ENCODE measurements around the gene DAW1.
"Not testable (repeated sequence)": the region's sequence is repeated elsewhere in the genome, so short reads cannot be mapped to it uniquely, and the experiment has no call there.

Gene DAW1, protein sequence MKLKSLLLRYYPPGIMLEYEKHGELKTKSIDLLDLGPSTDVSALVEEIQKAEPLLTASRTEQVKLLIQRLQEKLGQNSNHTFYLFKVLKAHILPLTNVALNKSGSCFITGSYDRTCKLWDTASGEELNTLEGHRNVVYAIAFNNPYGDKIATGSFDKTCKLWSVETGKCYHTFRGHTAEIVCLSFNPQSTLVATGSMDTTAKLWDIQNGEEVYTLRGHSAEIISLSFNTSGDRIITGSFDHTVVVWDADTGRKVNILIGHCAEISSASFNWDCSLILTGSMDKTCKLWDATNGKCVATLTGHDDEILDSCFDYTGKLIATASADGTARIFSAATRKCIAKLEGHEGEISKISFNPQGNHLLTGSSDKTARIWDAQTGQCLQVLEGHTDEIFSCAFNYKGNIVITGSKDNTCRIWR

DNA sequence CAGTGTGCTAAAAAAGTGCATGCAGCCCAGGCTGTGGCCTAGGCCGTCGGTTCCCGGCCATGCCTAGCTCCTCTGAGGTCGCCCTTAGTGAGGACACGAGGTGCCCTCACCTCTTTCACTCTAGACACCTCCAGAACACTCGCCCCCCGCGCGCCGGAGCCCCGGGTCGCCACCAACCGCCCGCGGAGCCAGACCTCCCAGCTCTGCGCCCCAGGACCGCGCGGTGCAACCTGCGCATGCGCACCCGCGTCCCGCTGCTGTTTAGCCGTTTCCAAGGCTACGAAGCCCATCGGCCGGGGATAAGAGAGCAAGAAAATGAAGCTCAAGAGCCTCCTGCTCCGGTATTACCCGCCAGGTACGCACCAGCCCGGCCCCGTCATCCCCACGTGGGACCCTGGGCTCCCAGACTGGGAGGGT lies at the start of gene DAW1:
TSS of gene DAW1 (plus strand) at position 257 of the 417 bp plus-strand sequence. CDS start at position 316, 59 bp downstream.
- H3K36me3 ChIP-seq (replicated peaks): no peaks in the 10 kb centered on the region
- in situ Hi-C loops (cut with MboI; ENCODE audit: low sequenced_read_pairs): loop anchor here (10.0 to 25.0 kb wide), 2 partner anchors 467 to 734 kb away; no protein-coding TSS in a partner anchor
- no peaks in the 10 kb centered on the region for H3K9me3 ChIP-seq
- no peak for DNase-seq (ENCODE audit: low spot score in 2 of 2)
- no peak within 1 kb of the TSS for H3K4me3 ChIP-seq
- peaks cover 3% of the 10 kb centered on the region; the same call in 1 of the 2 replicates for H3K4me1 ChIP-seq
- peaks cover 2% of the 10 kb centered on the region; the same call in 1 of the 2 replicates for H3K27me3 ChIP-seq (ENCODE audit: low read depth)

DNA sequence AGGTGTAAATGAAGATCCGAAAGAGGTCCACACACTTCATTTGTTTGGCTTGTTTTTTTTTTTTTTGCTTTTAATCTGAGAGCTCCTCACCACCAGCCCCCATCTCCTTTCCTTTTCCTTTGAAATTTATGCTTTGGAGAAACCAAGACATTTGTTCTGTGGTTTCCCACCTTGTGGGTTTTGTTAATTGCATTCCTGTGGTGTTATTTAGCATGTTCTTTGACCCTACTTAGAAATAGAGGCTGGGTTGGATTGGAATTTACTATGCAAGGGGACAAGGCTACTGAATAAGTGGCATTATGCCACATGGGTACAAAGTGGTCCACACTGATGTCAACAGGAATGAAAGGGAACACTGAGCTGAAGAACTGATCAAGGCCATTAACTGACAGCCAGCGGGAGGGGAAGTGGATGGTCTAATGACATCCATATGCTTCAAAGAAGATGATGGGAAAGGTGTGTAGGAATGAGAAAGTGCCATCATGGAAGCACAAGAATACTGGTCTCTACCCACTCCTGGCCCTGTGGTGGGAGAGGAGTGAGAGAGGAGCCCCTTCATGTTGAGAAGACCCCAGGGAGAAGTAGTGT lies 48.9 kb upstream of the DAW1 start:
- Histone ChIP-seq H3K9me3 (no peaks in the 10 kb centered on the region), H3K36me3 (replicated peaks) (no peaks in the 10 kb centered on the region), H3K27me3 (ENCODE audit: low read depth) (no peaks in the 10 kb centered on the region), H3K4me3 (no peak overlapping the region), H3K4me1 (no peaks in the 10 kb centered on the region)
- DNase-seq (ENCODE audit: low spot score in 2 of 2): no peak
- in situ Hi-C loops (cut with MboI; ENCODE audit: low sequenced_read_pairs): no loop called here

- no peaks in the 10 kb centered on the region for H3K4me1 ChIP-seq
- no peak overlapping the region for H3K4me3 ChIP-seq
- in situ Hi-C loops (cut with MboI; ENCODE audit: low sequenced_read_pairs): no loop called here
- H3K36me3 ChIP-seq (replicated peaks): no peaks in the 10 kb centered on the region
- H3K27me3 ChIP-seq (ENCODE audit: low read depth): no peaks in the 10 kb centered on the region
- H3K9me3 ChIP-seq: no peaks in the 10 kb centered on the region
- no peak for DNase-seq (ENCODE audit: low spot score in 2 of 2)
These were observed 47.5 kb upstream of the DAW1 start for GRCh38 chr2:227823922-227824321.

DNA sequence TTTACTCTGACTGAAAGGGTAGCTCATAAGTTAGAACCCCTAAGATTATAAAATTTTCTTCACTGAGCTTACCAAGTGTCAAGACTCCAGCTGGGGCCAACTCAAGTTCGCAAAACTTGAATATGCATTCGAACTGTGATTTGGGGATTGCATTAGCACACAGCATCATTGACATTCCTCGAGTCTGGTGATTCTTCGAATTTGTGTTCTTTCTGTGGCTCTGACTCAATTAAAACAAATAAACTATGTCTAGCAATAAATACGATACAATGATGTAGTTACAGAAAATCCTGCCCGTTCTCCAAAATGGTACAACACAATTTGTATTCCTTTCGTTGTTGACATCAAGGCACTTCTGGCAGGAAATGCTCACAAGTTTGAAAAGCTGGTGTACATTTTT lies 46.7 kb upstream of the DAW1 start:
- Histone ChIP-seq H3K27me3 (ENCODE audit: low read depth) (no peaks in the 10 kb centered on the region), H3K4me3 (no peak overlapping the region), H3K36me3 (replicated peaks) (no peaks in the 10 kb centered on the region), H3K4me1 (no peaks in the 10 kb centered on the region), H3K9me3 (no peaks in the 10 kb centered on the region)
- no peak for DNase-seq (ENCODE audit: low spot score in 2 of 2)
- in situ Hi-C loops (cut with MboI; ENCODE audit: low sequenced_read_pairs): no loop called here

DNA sequence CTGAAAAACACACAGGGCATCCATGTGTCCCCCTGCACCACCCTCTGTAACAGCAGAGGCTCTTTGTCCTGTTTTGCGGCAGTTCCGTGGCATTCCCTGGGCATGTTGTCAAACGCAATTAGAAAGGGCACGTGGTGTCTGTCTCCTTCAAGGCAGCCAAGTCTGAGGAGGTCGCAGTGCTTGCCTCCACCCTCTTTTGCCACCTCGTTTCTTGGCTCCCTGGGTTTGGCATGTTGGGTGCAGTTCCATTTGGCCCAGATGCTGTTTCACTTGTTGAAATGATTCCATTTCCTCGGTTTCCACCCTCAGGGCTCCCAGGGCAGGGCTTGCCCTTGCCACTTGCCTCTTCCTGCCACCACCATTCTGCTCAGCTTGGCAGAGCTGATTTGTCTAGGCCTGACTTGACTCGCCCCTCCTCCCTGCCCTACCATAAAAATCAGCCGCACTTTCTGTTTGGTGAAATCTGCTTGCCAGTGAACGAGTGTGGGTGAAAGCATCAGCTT lies 45.4 kb upstream of the DAW1 start:
- no peak for DNase-seq (ENCODE audit: low spot score in 2 of 2)
- H3K4me3 ChIP-seq: no peak overlapping the region
- no peaks in the 10 kb centered on the region for H3K9me3 ChIP-seq
- H3K36me3 ChIP-seq (replicated peaks): no peaks in the 10 kb centered on the region
- H3K27me3 ChIP-seq (ENCODE audit: low read depth): no peaks in the 10 kb centered on the region
- in situ Hi-C loops (cut with MboI; ENCODE audit: low sequenced_read_pairs): no loop called here
- H3K4me1 ChIP-seq: no peaks in the 10 kb centered on the region

DNA sequence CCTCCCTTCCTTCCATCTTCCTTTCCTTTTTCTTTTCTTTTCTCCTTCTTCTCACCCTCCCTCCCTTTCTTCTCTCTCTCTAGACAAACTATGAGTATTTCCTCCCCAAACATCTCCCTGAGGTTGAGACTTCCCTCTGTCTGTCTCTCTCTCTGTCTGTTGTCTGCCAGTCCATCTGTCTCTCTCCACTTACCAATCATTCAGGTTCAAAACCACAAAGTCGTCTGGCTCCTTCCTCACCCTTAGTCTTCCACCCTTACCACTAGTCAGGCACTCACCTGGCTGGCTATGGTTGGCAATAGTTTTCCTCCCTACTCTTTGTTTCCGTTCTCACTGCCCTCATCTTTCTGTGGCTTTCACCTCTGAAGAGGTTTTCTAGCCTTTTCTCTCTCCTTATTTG lies 44.9 kb upstream of the DAW1 start:
- H3K9me3 ChIP-seq: no peaks in the 10 kb centered on the region
- no peak overlapping the region for H3K4me3 ChIP-seq
- in situ Hi-C loops (cut with MboI; ENCODE audit: low sequenced_read_pairs): no loop called here
- H3K4me1 ChIP-seq: no peaks in the 10 kb centered on the region
- no peak for DNase-seq (ENCODE audit: low spot score in 2 of 2)
- H3K27me3 ChIP-seq (ENCODE audit: low read depth): no peaks in the 10 kb centered on the region
- H3K36me3 ChIP-seq (replicated peaks): no peaks in the 10 kb centered on the region

DNA sequence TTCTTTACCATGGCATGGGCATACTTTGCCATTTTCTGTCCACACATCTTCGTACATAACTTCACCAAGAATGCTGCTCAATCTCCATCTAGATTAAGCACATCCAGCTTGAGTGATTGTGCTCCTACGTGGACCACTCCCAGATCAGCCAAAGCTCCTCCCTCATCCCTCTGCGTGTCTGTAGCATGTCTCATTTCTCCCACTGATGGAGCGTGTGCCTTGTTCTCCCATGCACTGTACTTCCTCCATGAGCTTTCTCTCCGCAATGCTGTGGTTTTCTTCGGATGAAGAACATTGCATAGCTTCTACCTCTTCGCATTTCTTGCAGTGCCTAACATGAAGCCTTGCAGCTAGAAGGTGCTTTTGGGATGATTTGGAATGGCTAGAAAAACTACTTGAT lies 44.3 kb upstream of the DAW1 start:
- H3K27me3 ChIP-seq (ENCODE audit: low read depth): no peaks in the 10 kb centered on the region
- no peak overlapping the region for H3K4me3 ChIP-seq
- no peaks in the 10 kb centered on the region for H3K4me1 ChIP-seq
- in situ Hi-C loops (cut with MboI; ENCODE audit: low sequenced_read_pairs): no loop called here
- DNase-seq (ENCODE audit: low spot score in 2 of 2): no peak
- no peaks in the 10 kb centered on the region for H3K9me3 ChIP-seq
- H3K36me3 ChIP-seq (replicated peaks): no peaks in the 10 kb centered on the region

GRCh38 chr2:227828477-227828912 lies 42.9 kb upstream of the DAW1 start:
- Histone ChIP-seq H3K9me3 (no peaks in the 10 kb centered on the region), H3K4me3 (no peak overlapping the region), H3K27me3 (ENCODE audit: low read depth) (no peaks in the 10 kb centered on the region), H3K4me1 (no peaks in the 10 kb centered on the region), H3K36me3 (replicated peaks) (no peaks in the 10 kb centered on the region)
- no peak for DNase-seq (ENCODE audit: low spot score in 2 of 2)
- in situ Hi-C loops (cut with MboI; ENCODE audit: low sequenced_read_pairs): no loop called here

GRCh38 chr2:227829337-227829736 lies 42.1 kb upstream of the DAW1 start:
- H3K36me3 ChIP-seq (replicated peaks): no peaks in the 10 kb centered on the region
- in situ Hi-C loops (cut with MboI; ENCODE audit: low sequenced_read_pairs): no loop called here
- DNase-seq (ENCODE audit: low spot score in 2 of 2): no peak
- no peaks in the 10 kb centered on the region for H3K4me1 ChIP-seq
- H3K9me3 ChIP-seq: no peaks in the 10 kb centered on the region
- no peak overlapping the region for H3K4me3 ChIP-seq
- H3K27me3 ChIP-seq (ENCODE audit: low read depth): no peaks in the 10 kb centered on the region

DNA sequence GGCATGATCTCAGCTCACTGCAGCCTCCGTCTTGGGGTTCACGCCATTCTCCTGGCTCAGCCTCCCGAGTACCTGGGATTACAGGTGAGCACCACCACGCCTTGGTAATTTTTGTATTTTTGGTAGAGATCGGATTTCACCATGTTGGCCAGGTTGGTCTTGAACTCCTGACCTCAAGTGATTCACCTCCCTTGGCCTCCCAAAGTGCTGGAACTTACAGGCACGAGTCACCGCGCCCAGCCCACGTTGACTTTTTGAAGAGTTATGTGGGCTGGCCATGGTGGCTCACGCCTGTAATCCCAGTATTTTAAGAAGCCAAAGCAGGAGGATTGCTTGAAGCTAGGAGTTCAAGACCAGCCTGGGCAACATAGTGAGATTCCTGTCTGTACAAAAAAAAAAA lies 37.0 kb upstream of the DAW1 start:
- Histone ChIP-seq H3K36me3 (replicated peaks) (no peaks in the 10 kb centered on the region), H3K4me1 (no peaks in the 10 kb centered on the region), H3K4me3 (no peak overlapping the region), H3K27me3 (ENCODE audit: low read depth) (no peaks in the 10 kb centered on the region), H3K9me3 (no peaks in the 10 kb centered on the region)
- no peak for DNase-seq (ENCODE audit: low spot score in 2 of 2)
- in situ Hi-C loops (cut with MboI; ENCODE audit: low sequenced_read_pairs): no loop called here

DNA sequence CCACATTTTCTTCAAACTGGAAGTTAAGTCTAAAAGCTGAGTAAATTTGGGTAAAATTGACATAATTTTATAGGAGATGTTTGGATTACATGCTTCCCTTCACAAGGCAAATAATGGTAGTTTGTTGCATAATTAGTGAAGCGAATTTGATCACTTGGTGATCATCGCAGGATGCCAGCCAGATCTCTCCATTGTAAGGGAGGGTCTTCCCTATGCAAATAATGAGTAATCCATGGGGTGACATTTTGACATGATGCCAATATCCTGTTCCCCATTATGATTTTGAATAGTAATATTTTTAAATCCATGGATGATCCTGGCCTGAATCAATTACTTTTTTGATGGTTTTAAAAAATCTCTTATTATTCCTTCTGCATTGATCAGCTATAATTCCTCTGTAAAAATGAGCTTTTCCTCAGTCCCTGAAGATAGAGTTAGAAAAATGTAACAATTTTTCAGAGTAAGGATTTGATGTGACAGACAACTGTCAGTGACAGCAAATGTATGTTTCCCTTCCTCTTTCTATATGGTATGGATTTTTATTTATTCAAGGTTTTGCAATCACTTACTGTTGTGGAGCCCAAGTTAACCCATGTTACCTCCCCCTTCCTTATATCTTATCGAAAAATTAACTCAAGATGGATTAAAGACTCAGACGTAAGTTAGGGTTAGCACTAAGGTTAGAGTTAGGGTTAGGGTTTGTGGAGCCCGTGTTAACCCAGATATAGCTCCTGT lies 36.3 kb upstream of the DAW1 start:
- no peaks in the 10 kb centered on the region for H3K27me3 ChIP-seq (ENCODE audit: low read depth)
- no peaks in the 10 kb centered on the region for H3K4me1 ChIP-seq
- H3K4me3 ChIP-seq: no peak overlapping the region
- in situ Hi-C loops (cut with MboI; ENCODE audit: low sequenced_read_pairs): no loop called here
- DNase-seq (ENCODE audit: low spot score in 2 of 2): no peak
- no peaks in the 10 kb centered on the region for H3K9me3 ChIP-seq
- H3K36me3 ChIP-seq (replicated peaks): no peaks in the 10 kb centered on the region

- in situ Hi-C loops (cut with MboI; ENCODE audit: low sequenced_read_pairs); H3K4me3 ChIP-seq; H3K4me1 ChIP-seq; H3K9me3 ChIP-seq; H3K36me3 ChIP-seq (replicated peaks); H3K27me3 ChIP-seq (ENCODE audit: low read depth); DNase-seq (ENCODE audit: low spot score in 2 of 2): not testable (repeated sequence)
These were observed 31.9 kb upstream of the DAW1 start for GRCh38 chr2:227839339-227840129.

DNA sequence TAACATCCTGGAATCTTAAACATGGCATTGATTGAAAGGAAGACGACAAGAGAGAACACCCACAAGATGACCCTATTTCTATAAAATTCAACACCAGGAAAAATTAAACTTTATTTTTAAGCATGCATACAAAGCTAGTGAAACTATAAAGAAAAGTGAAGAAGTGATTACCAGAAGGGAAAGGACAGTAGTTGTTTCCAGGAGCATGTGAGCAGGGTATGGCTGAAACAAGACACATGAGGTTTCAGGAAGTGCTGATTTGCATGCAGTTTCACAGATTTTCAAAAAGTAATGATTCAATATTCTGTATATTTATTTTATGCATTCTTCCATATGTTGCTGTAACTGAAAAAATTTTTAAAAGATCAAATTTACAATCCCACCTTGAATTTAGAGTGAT lies 24.6 kb upstream of the DAW1 start:
- no peaks in the 10 kb centered on the region for H3K27me3 ChIP-seq (ENCODE audit: low read depth)
- H3K36me3 ChIP-seq (replicated peaks): no peaks in the 10 kb centered on the region
- no peak overlapping the region for H3K4me3 ChIP-seq
- in situ Hi-C loops (cut with MboI; ENCODE audit: low sequenced_read_pairs): no loop called here
- no peak for DNase-seq (ENCODE audit: low spot score in 2 of 2)
- no peaks in the 10 kb centered on the region for H3K4me1 ChIP-seq
- no peaks in the 10 kb centered on the region for H3K9me3 ChIP-seq
